ENCODE measurements around the gene MYRIP.

DNA sequence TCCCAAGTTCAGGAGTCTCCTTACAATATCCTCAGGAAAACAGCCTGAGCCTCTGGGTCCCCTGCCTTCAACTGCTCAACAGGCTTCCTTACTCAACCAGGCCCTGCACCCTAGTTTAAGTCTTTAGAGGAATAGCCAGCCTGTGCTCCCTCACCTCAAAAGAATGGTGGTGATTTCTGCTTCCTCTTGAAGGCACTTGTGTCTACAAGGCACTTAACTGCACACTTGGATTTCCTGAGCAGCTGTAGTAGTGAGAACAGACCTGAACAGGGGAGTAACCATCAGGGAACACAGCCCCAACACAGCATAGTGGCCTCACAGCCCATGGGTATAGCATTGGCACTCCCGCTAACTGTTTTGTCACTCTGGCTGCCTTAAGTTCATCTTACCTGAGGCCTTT is 244.3 kb downstream of the MYRIP start:
- TF ChIP-seq, protein P1, sequence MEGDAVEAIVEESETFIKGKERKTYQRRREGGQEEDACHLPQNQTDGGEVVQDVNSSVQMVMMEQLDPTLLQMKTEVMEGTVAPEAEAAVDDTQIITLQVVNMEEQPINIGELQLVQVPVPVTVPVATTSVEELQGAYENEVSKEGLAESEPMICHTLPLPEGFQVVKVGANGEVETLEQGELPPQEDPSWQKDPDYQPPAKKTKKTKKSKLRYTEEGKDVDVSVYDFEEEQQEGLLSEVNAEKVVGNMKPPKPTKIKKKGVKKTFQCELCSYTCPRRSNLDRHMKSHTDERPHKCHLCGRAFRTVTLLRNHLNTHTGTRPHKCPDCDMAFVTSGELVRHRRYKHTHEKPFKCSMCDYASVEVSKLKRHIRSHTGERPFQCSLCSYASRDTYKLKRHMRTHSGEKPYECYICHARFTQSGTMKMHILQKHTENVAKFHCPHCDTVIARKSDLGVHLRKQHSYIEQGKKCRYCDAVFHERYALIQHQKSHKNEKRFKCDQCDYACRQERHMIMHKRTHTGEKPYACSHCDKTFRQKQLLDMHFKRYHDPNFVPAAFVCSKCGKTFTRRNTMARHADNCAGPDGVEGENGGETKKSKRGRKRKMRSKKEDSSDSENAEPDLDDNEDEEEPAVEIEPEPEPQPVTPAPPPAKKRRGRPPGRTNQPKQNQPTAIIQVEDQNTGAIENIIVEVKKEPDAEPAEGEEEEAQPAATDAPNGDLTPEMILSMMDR (IDR thresholded peaks at IDR 0.05), result no peak
- TF ChIP-seq POLR2AphosphoS5 (IDR thresholded peaks at IDR 0.05) (no peak), POLR2A (IDR thresholded peaks at IDR 0.05) (no peak), EP300 (IDR thresholded peaks at IDR 0.05) (no peak)
